Measurements from ENCODE around the gene CRELD2. TPM values are rescaled to one million over a fixed set of nuclear protein-coding genes. Genes with fewer than 3 reads are reported as not detected.
A peak's percentile ranks its signal among the peaks of the same experiment; 100 is the strongest.

The CRELD2 gene
- total and polyA plus RNA-seq, 2 of the 13 experiments (the other 11 are each of a cell fraction or from before 2014, with no cell fraction given): 17.2 to 44.7 TPM

DNA sequence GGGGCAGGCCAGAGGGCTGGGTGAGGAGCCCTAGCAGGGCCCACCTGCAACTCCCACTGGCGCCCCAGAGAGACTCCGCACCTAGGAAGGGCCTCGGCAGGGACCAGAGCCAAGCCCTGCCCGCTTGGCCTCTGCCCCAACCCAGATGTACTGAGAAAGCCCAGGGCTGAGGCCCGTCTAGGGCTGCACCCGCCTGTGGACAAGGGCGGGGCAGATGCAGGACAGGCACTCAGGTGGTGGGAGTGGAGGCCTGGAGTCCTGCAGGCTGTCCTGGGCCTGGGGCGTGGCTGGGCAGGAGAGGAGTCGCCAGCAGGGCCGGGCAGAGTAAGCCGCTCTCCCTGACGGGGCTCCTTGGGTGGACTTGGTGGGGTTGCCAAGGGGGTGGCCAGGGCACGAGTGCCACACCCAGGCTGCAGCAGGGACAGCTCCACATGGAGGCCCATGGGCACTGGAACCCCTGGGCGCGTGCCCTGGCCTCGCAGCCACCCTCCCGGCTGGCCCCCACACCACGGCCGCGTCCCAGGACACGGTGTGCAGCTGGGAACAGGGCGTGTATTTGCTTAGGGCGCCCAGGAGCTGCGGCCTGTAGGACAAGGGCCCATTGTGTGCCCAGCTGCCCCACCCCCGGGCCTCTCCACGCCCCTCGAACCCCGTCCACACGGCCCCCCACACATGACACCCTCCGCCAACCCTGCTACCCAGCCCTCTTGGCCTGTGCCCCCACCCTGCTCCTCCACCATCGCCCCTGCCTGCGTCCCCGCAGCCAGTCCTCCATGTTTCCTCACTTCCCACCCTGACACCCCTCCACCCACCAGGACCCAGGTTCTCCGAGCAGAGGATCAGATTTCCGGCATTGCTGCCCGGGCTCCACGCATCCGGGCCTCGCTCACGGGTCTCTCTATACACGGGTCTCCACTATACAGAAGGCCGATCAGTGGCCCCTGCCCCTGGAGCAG is 30.8 kb downstream of the CRELD2 start (continued):
- TF ChIP-seq, protein P1, sequence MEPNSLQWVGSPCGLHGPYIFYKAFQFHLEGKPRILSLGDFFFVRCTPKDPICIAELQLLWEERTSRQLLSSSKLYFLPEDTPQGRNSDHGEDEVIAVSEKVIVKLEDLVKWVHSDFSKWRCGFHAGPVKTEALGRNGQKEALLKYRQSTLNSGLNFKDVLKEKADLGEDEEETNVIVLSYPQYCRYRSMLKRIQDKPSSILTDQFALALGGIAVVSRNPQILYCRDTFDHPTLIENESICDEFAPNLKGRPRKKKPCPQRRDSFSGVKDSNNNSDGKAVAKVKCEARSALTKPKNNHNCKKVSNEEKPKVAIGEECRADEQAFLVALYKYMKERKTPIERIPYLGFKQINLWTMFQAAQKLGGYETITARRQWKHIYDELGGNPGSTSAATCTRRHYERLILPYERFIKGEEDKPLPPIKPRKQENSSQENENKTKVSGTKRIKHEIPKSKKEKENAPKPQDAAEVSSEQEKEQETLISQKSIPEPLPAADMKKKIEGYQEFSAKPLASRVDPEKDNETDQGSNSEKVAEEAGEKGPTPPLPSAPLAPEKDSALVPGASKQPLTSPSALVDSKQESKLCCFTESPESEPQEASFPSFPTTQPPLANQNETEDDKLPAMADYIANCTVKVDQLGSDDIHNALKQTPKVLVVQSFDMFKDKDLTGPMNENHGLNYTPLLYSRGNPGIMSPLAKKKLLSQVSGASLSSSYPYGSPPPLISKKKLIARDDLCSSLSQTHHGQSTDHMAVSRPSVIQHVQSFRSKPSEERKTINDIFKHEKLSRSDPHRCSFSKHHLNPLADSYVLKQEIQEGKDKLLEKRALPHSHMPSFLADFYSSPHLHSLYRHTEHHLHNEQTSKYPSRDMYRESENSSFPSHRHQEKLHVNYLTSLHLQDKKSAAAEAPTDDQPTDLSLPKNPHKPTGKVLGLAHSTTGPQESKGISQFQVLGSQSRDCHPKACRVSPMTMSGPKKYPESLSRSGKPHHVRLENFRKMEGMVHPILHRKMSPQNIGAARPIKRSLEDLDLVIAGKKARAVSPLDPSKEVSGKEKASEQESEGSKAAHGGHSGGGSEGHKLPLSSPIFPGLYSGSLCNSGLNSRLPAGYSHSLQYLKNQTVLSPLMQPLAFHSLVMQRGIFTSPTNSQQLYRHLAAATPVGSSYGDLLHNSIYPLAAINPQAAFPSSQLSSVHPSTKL (CRISPR knock-in tag; IDR thresholded peaks at IDR 0.05): peak; percentile 62
- TF ChIP-seq PCBP1 (IDR thresholded peaks at IDR 0.05; ENCODE audit: borderline replicate concordance, low read depth, low read length): peak; percentile 75
- TF ChIP-seq HCFC1 (IDR thresholded peaks at IDR 0.05; ENCODE audit: low read depth, low read length): no peak
- TF ChIP-seq ZNF333 (CRISPR knock-in tag; IDR thresholded peaks at IDR 0.05; ENCODE audit: borderline replicate concordance): no peak; the same call in 1 of the 2 replicates
- TF ChIP-seq ZNF510 (CRISPR knock-in tag; IDR thresholded peaks at IDR 0.05; ENCODE audit: low read depth): no peak
- TF ChIP-seq TBL1XR1 (IDR thresholded peaks at IDR 0.05; ENCODE audit: borderline replicate concordance, low read length, partially characterized antibody): no peak
- peak; percentile 87 for TF ChIP-seq ZNF772 (CRISPR knock-in tag; IDR thresholded peaks at IDR 0.05)
- peak; percentile 79; the same call in 1 of the 2 replicates for TF ChIP-seq ZNF558 (CRISPR knock-in tag; IDR thresholded peaks at IDR 0.05; ENCODE audit: borderline replicate concordance)
- TF ChIP-seq, protein P2, sequence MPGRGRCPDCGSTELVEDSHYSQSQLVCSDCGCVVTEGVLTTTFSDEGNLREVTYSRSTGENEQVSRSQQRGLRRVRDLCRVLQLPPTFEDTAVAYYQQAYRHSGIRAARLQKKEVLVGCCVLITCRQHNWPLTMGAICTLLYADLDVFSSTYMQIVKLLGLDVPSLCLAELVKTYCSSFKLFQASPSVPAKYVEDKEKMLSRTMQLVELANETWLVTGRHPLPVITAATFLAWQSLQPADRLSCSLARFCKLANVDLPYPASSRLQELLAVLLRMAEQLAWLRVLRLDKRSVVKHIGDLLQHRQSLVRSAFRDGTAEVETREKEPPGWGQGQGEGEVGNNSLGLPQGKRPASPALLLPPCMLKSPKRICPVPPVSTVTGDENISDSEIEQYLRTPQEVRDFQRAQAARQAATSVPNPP (CRISPR knock-in tag; IDR thresholded peaks at IDR 0.05): no peak
- TF ChIP-seq, protein P3, sequence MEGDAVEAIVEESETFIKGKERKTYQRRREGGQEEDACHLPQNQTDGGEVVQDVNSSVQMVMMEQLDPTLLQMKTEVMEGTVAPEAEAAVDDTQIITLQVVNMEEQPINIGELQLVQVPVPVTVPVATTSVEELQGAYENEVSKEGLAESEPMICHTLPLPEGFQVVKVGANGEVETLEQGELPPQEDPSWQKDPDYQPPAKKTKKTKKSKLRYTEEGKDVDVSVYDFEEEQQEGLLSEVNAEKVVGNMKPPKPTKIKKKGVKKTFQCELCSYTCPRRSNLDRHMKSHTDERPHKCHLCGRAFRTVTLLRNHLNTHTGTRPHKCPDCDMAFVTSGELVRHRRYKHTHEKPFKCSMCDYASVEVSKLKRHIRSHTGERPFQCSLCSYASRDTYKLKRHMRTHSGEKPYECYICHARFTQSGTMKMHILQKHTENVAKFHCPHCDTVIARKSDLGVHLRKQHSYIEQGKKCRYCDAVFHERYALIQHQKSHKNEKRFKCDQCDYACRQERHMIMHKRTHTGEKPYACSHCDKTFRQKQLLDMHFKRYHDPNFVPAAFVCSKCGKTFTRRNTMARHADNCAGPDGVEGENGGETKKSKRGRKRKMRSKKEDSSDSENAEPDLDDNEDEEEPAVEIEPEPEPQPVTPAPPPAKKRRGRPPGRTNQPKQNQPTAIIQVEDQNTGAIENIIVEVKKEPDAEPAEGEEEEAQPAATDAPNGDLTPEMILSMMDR (CRISPR knock-in tag; IDR thresholded peaks at IDR 0.05): peak; percentile 3; the same call in 1 of the 2 replicates
- TF ChIP-seq, protein P4, sequence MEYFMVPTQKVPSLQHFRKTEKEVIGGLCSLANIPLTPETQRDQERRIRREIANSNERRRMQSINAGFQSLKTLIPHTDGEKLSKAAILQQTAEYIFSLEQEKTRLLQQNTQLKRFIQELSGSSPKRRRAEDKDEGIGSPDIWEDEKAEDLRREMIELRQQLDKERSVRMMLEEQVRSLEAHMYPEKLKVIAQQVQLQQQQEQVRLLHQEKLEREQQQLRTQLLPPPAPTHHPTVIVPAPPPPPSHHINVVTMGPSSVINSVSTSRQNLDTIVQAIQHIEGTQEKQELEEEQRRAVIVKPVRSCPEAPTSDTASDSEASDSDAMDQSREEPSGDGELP (IDR thresholded peaks at IDR 0.05; ENCODE audit: borderline replicate concordance, low read depth): peak; percentile 91; the same call in 1 of the 2 replicates
- TF ChIP-seq BCL6 (CRISPR knock-in tag; IDR thresholded peaks at IDR 0.05): peak; percentile 47; the same call in 1 of the 2 replicates
- TF ChIP-seq, protein P5, sequence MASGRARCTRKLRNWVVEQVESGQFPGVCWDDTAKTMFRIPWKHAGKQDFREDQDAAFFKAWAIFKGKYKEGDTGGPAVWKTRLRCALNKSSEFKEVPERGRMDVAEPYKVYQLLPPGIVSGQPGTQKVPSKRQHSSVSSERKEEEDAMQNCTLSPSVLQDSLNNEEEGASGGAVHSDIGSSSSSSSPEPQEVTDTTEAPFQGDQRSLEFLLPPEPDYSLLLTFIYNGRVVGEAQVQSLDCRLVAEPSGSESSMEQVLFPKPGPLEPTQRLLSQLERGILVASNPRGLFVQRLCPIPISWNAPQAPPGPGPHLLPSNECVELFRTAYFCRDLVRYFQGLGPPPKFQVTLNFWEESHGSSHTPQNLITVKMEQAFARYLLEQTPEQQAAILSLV (CRISPR knock-in tag; IDR thresholded peaks at IDR 0.05; ENCODE audit: borderline replicate concordance): peak; percentile 56; the same call in 1 of the 2 replicates
- TF ChIP-seq GTF3A (CRISPR knock-in tag; conservative IDR thresholded peaks at IDR 0.05): no peak
- TF ChIP-seq, protein P6, sequence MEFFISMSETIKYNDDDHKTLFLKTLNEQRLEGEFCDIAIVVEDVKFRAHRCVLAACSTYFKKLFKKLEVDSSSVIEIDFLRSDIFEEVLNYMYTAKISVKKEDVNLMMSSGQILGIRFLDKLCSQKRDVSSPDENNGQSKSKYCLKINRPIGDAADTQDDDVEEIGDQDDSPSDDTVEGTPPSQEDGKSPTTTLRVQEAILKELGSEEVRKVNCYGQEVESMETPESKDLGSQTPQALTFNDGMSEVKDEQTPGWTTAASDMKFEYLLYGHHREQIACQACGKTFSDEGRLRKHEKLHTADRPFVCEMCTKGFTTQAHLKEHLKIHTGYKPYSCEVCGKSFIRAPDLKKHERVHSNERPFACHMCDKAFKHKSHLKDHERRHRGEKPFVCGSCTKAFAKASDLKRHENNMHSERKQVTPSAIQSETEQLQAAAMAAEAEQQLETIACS (CRISPR knock-in tag; IDR thresholded peaks at IDR 0.05): peak; percentile 61; the same call in 1 of the 2 replicates
- TF ChIP-seq ZNF326 (CRISPR knock-in tag; IDR thresholded peaks at IDR 0.05; ENCODE audit: borderline replicate concordance): 0 out of 2 replicates have a peak, but pooled peaks have one; percentile 12
- no peak for TF ChIP-seq TP53 (CRISPR knock-in tag; conservative IDR thresholded peaks at IDR 0.05)

All from HepG2 (cell line).